Mesenchymal stem cell (in vitro differentiated cells and primary cell): ENCODE data around the gene NDUFV3.
"Not testable (repeated sequence)": the region's sequence is repeated elsewhere in the genome, so short reads cannot be mapped to it uniquely, and the experiment has no call there.

Experiments used
- DNase-seq: peaks from one replicate; pipeline ENCODE4 v3.0.0-alpha.2; 2013
- H2AFZ ChIP-seq: one replicate; pipeline ENCODE4 v1.6.1; 2013; ENCODE audit warnings: low read depth, mild to moderate bottlenecking, control low read depth, inconsistent platforms, low read length, moderate library complexity
- H2AK5ac ChIP-seq: 2 replicates; pipeline ENCODE4 v1.6.1; 2013; ENCODE audit warnings: low read length, moderate library complexity, mild to moderate bottlenecking, inconsistent platforms; ENCODE audit not compliant: severe bottlenecking
- H2BK120ac ChIP-seq: one replicate; pipeline ENCODE4 v1.6.1; 2013; ENCODE audit warnings: low read depth, mild to moderate bottlenecking, inconsistent platforms, low read length, moderate library complexity
- H2BK12ac ChIP-seq, 2 experiments: one replicate each; pipeline ENCODE4 v1.6.1; 2013; ENCODE audit warnings: inconsistent platforms in 2 of 2, low read length in 2 of 2, mild to moderate bottlenecking in 2 of 2, moderate library complexity in 2 of 2, control low read depth in 1 of 2
- H2BK15ac ChIP-seq: one replicate; pipeline ENCODE4 v1.6.1; 2013; ENCODE audit warnings: mild to moderate bottlenecking, low read depth, inconsistent platforms; ENCODE audit not compliant: poor library complexity, severe bottlenecking
- H2BK5ac ChIP-seq: 2 replicates; pipeline ENCODE4 v1.6.1; 2013; ENCODE audit warnings: low read depth, mild to moderate bottlenecking, low read length, control low read depth, inconsistent platforms; ENCODE audit not compliant: poor library complexity, severe bottlenecking
- H3K14ac ChIP-seq, 2 experiments: one replicate each; pipeline ENCODE4 v1.6.1; 2013; ENCODE audit warnings: inconsistent platforms in 2 of 2, low read length in 2 of 2, control low read depth in 1 of 2, mild to moderate bottlenecking in 1 of 2, moderate library complexity in 1 of 2
- H3K18ac ChIP-seq, 2 experiments: one replicate each; pipeline ENCODE4 v1.6.1; 2013; ENCODE audit warnings: inconsistent platforms in 2 of 2, low read length in 2 of 2, control low read depth in 1 of 2, low read depth in 1 of 2, mild to moderate bottlenecking in 1 of 2
- H3K23ac ChIP-seq, 2 experiments: one replicate each; pipeline ENCODE4 v1.6.1; 2013; ENCODE audit warnings: inconsistent platforms in 2 of 2, low read length in 2 of 2, mild to moderate bottlenecking in 2 of 2, moderate library complexity in 2 of 2, control low read depth in 1 of 2
- H3K27ac ChIP-seq: 2 replicates; pipeline ENCODE4 v1.5.1; 2013; ENCODE audit warnings: mild to moderate bottlenecking, moderate library complexity, low read length, control low read depth, inconsistent platforms; ENCODE audit not compliant: poor library complexity, severe bottlenecking
- H3K27me3 ChIP-seq, 2 experiments: 2 replicates each; pipeline versions ENCODE4 v1.6.1 to v1.7.0; 2013; ENCODE audit warnings: low read length in 2 of 2, mild to moderate bottlenecking in 2 of 2, moderate library complexity in 2 of 2, control low read depth in 1 of 2, inconsistent platforms in 1 of 2; ENCODE audit not compliant: control insufficient read depth in 1 of 2, insufficient read depth in 1 of 2
- H3K36me3 ChIP-seq, 2 experiments: 2 replicates each; pipeline versions ENCODE4 v1.6.1 to v1.7.0; 2013; ENCODE audit warnings: low read length in 2 of 2, control low read depth in 1 of 2, inconsistent platforms in 1 of 2, low read depth in 1 of 2, mild to moderate bottlenecking in 1 of 2; ENCODE audit not compliant: insufficient read depth in 2 of 2, control insufficient read depth in 1 of 2
- H3K4ac ChIP-seq, 2 experiments: one replicate each; pipeline ENCODE4 v1.6.1; 2013; ENCODE audit warnings: inconsistent platforms in 2 of 2, low read length in 2 of 2, mild to moderate bottlenecking in 2 of 2, moderate library complexity in 2 of 2, control low read depth in 1 of 2, low read depth in 1 of 2
- H3K4me1 ChIP-seq: 2 replicates; pipeline ENCODE4 v1.6.1; 2013; ENCODE audit warnings: low read depth, low read length, control low read depth; ENCODE audit not compliant: control insufficient read depth, insufficient read depth
- H3K4me2 ChIP-seq: 2 replicates; pipeline ENCODE4 v1.6.1; 2013; ENCODE audit warnings: low read length, mild to moderate bottlenecking, inconsistent platforms; ENCODE audit not compliant: poor library complexity, severe bottlenecking
- H3K4me3 ChIP-seq, 2 experiments: 2 replicates each; pipeline versions ENCODE4 v1.5.1 to v1.7.0; 2013; ENCODE audit warnings: low read length in 2 of 2, mild to moderate bottlenecking in 2 of 2, control low read depth in 1 of 2, low read depth in 1 of 2; ENCODE audit not compliant: insufficient read depth in 1 of 2
- H3K79me1 ChIP-seq: replicated peaks from 2 replicates; pipeline ENCODE4 v1.6.1; 2013; ENCODE audit warnings: mild to moderate bottlenecking, control low read depth, low read length, inconsistent platforms; ENCODE audit not compliant: poor library complexity, severe bottlenecking
- H3K9ac ChIP-seq: 2 replicates; pipeline ENCODE4 v1.7.0; 2013; ENCODE audit warnings: mild to moderate bottlenecking, low read length, moderate library complexity
- H3K9me3 ChIP-seq: 2 replicates; pipeline ENCODE4 v1.7.0; 2013; ENCODE audit warnings: mild to moderate bottlenecking, low read length; ENCODE audit not compliant: control insufficient read depth
- H4K8ac ChIP-seq: one replicate; pipeline ENCODE4 v1.6.1; 2013; ENCODE audit warnings: inconsistent platforms, mild to moderate bottlenecking, low read length, moderate library complexity
- H4K91ac ChIP-seq: one replicate; pipeline ENCODE4 v1.6.1; 2013; ENCODE audit warnings: mild to moderate bottlenecking, low read length, inconsistent platforms
- WGBS: methylation state at CpG from one replicate; pipeline ENCODE4 v1.1.7; 2013; ENCODE audit warnings: mixed read lengths; 5-methylcytosine and 5-hydroxymethylcytosine counted together

The NDUFV3 gene

GRCh38 chr21:42846221-42846620 is 46.9 kb upstream of the NDUFV3 start:
- H3K27ac ChIP-seq: no peak overlapping the region
- no peak overlapping the region for H4K8ac ChIP-seq
- 95% methylated on average over 10 of the region's 10 CpGs for WGBS

DNA sequence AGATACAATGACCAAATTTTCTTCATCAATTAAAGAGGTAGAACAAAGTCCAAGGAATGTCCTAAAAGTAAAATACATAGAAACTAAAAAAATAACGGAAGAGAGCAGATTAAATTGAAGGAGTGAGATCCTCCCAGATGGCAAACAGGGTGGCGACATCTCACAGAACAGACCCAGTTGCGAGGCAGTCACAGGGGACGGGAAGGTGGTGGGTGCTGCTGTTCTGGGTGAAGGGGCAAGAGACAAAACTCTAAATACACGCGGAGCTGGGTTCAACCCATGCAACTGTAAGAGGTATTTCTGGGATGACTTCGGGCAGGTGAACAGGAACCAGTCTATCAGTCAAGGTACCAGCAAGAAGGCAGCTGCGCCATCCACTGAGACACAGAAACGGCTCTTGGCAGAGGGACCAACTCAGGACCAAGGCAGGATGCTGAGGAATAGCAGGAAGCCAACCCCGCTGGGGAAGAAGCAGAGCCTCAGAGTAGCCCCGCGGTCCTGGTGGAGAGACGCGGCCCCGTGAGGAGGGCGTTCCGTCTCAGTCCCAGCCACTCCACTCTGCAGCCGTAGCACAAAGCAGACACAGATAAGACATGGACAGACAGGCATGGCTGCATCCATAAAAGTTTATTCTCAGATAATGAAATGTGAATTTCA is 45.9 kb upstream of the NDUFV3 start:
- H3K36me3 ChIP-seq: peaks cover 78 to 84% of the 10 kb centered on the region in 2 experiments
- H4K8ac ChIP-seq: no peak overlapping the region
- no peak for DNase-seq
- H3K4me3 ChIP-seq: no peak overlapping the region
- no peak overlapping the region for H3K14ac ChIP-seq
- H3K9ac ChIP-seq: no peak overlapping the region
- no peak overlapping the region for H2AK5ac ChIP-seq
- H4K91ac ChIP-seq: no peak overlapping the region
- no peak overlapping the region for H3K4ac ChIP-seq
- H3K9me3 ChIP-seq: no peaks in the 10 kb centered on the region
- H3K23ac ChIP-seq: no peak overlapping the region
- H3K27me3 ChIP-seq: no peaks in the 10 kb centered on the region
- WGBS: 91% methylated on average over 17 of the region's 18 CpGs
- H2AFZ ChIP-seq: no peak overlapping the region
- H2BK12ac ChIP-seq: no peak overlapping the region
- no peak overlapping the region for H3K27ac ChIP-seq
- H3K4me1 ChIP-seq: peaks cover 2% of the 10 kb centered on the region
- no peak overlapping the region for H3K4me2 ChIP-seq
- no peak overlapping the region for H2BK120ac ChIP-seq
- no peak overlapping the region for H2BK15ac ChIP-seq
- H3K79me1 ChIP-seq: peaks cover 46% of the 10 kb centered on the region
- H3K18ac ChIP-seq: no peak overlapping the region
- H2BK5ac ChIP-seq: no peak overlapping the region

More at GRCh38 chr21:42846221-42846620, 46.9 kb upstream of the NDUFV3 start:
- H2BK120ac ChIP-seq: no peak overlapping the region
- H3K4me3 ChIP-seq: no peak overlapping the region
- H3K9ac ChIP-seq: no peak overlapping the region
- H2AK5ac ChIP-seq: no peak overlapping the region
- H3K23ac ChIP-seq: no peak overlapping the region
- H3K4me1 ChIP-seq: peaks cover 2% of the 10 kb centered on the region
- H2BK15ac ChIP-seq: no peak overlapping the region
- peaks cover 44% of the 10 kb centered on the region for H3K79me1 ChIP-seq
- no peak overlapping the region for H2BK5ac ChIP-seq
- peaks cover 74 to 84% of the 10 kb centered on the region in 2 experiments for H3K36me3 ChIP-seq
- H2AFZ ChIP-seq: no peak overlapping the region
- H3K4me2 ChIP-seq: no peak overlapping the region
- no peak overlapping the region for H2BK12ac ChIP-seq
- no peak overlapping the region for H3K4ac ChIP-seq
- no peaks in the 10 kb centered on the region for H3K27me3 ChIP-seq
- no peak overlapping the region for H4K91ac ChIP-seq
- no peak for DNase-seq
- no peak overlapping the region for H3K18ac ChIP-seq
- H3K9me3 ChIP-seq: no peaks in the 10 kb centered on the region
- H3K14ac ChIP-seq: no peak overlapping the region

- Histone ChIP-seq H3K4me1 (peaks cover 2% of the 10 kb centered on the region), H2AK5ac (no peak overlapping the region), H3K14ac (no peak overlapping the region), H3K27me3 (no peaks in the 10 kb centered on the region), H3K36me3 (peaks cover 76 to 84% of the 10 kb centered on the region in 2 experiments), H3K4ac (no peak overlapping the region), H4K91ac (no peak overlapping the region), H3K9ac (no peak overlapping the region), H3K27ac (no peak overlapping the region), H2AFZ (no peak overlapping the region), H4K8ac (no peak overlapping the region), H3K4me3 (no peak overlapping the region), H2BK120ac (no peak overlapping the region), H3K23ac (no peak overlapping the region), H2BK15ac (no peak overlapping the region), H3K4me2 (no peak overlapping the region), H3K79me1 (peaks cover 43% of the 10 kb centered on the region), H3K9me3 (no peaks in the 10 kb centered on the region), H2BK12ac (no peak overlapping the region), H2BK5ac (no peak overlapping the region), H3K18ac (no peak overlapping the region)
- DNase-seq: no peak
- WGBS: 98% methylated on average over 4 of the region's 4 CpGs
Observed at GRCh38 chr21:42847726-42848125, 45.4 kb upstream of the NDUFV3 start.

- not testable (repeated sequence) for H3K9ac ChIP-seq, H2BK120ac ChIP-seq, H3K18ac ChIP-seq, H2AFZ ChIP-seq, H3K27me3 ChIP-seq, H3K4me1 ChIP-seq, DNase-seq, H3K4ac ChIP-seq, H2AK5ac ChIP-seq, H4K91ac ChIP-seq, H3K9me3 ChIP-seq, H3K14ac ChIP-seq, H3K27ac ChIP-seq, H4K8ac ChIP-seq, H2BK5ac ChIP-seq, H2BK15ac ChIP-seq, H3K4me2 ChIP-seq, H2BK12ac ChIP-seq, H3K23ac ChIP-seq
- H3K36me3 ChIP-seq: peaks cover 77 to 87% of the 10 kb centered on the region in 2 experiments
- peak overlapping the region in 1 of 2 experiments; percentile 10 for H3K4me3 ChIP-seq
- 97% methylated on average over 55 of the region's 95 CpGs for WGBS
- peaks cover 46% of the 10 kb centered on the region for H3K79me1 ChIP-seq
Observed at GRCh38 chr21:42848144-42848931, 44.8 kb upstream of the NDUFV3 start.
